Activated T-helper 9 cell treated with anti-CD3 and anti-CD28 coated beads, Interleukin-2, amount 50 U/mL, for 16 hours (primary cell): ENCODE measurements around the gene ZNF141.
"Not testable (repeated sequence)": the region's sequence is repeated elsewhere in the genome, so short reads cannot be mapped to it uniquely, and the experiment has no call there.

Source experiments
- DNase-seq: peaks from one replicate; pipeline ENCODE4 v3.0.0-alpha.2; 2020; ENCODE audit warnings: low read depth

ZNF141 gene

DNA sequence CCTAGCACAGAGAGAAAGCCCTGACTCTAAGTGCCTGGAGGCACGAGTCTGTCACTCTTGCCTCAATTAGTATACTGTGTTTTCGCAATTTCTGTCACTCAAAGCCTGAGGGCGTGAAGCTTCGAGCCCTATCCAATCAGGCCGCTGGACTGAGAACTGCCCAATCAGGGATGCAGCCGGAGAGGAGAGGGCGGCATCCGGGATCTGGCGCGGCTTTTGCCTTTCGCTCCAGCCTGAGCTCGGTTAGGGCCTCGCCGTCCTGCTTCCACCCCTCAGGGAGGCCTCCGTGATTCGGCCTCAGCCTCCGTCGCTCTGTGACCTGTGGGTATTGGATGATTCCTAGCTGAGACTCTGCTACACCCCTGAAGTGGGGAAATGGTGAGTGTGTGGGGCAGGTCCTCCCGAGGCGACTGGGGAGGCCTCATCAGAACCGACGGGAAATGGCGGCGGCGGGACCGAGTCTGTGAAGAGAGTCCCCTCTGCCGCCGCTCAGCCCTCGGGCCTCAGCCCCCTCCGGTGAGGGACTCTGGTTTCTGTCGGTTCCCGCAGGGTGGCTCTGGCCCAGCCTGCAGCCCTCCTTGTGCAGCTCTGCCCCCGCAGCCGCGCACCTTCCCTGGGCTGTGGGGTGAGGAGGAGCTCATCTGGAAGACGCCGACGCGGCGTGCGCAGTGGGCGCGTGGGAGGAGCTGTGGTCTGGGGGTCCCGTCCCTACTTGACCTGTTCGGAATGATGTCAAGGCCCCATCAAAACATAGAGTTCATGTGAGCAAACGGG is 48.5 kb downstream of the ZNF141 start:
- DNase-seq = no peak

DNA sequence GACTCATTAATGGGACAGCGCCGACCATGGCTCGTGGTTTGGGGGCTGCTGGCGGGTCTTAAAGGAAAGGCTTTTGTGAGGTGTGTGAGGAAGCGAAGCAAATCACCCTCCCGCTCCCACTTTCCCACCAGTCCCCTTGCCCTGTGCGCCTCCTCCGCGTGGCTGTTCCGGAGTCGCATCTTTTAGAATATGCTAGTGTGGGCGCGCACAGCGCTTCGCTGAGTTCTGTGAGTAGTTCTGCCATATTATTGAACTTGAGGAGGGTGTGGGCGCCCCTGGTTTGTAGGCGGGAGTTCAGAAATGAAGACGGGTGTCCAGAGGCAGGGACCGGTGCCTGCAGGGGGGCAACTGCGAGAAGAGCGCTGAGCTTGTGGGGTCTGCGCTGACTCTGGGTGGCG is 49.1 kb downstream of the ZNF141 start:
- no peak for DNase-seq

DNA sequence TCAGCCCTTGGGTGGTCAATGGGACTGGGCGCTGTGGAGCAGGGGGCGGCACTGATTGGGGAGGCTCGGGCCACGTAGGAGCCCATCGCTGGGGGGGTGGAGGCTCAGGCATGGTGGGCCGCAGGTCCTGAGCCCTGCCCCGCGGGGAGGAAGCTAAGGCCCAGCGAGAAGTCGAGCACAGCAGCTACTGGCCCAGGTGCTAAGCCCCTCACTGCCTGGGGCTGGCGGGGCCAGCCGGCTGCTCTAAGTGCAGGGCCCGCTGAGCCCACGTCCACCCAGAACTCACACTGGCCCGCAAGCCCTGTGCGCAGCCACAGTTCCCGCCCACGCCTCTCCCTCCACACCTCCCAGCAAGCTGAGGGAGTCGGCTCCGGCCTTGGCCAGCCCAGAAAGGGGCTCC is 66.4 kb downstream of the ZNF141 start:
- DNase-seq = no peak

DNA sequence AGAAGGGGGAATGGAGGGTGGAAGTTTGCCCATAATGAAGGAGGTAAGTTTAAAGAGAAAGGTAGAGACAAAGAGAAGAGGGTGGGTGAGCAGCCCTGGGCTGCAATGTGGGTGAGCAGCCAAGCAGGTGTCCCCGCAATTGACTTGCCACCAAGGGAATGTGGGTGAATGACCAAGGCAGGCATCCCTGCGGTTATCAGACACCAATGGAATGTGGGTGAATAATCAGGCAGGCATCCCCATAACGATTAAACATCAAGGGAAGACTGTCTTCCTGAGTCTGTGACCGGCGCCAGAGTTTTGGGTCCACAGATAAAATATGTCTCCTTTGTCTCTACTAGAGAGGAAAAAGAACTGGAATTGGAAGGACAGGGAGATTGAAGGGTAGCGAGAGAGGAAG is 70.7 kb downstream of the ZNF141 start:
- not testable (repeated sequence) for DNase-seq

DNA sequence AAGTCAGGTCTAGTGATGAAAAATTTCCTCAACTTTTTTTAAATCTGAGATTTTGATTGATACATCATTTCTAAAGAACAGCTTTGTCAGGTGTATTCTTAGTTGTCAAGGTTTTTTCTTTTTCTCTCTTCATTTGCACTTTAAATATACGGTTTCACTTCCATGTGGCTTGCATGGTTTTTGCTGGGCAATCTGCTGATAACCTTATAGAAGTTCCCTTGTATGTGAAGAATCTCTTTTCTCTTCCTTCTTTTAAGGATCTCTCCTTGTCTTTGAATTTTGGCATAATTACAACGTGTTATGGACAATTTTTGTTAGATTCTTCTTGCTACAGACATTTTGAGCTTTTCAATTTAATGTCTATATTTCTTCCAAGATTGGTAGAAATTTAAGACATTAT is 85.0 kb downstream of the ZNF141 start:
- DNase-seq = no peak
